Measurements from ENCODE around the gene TMEM253.
A peak's percentile ranks its signal among the peaks of the same experiment; 100 is the strongest.

TMEM253 gene

DNA sequence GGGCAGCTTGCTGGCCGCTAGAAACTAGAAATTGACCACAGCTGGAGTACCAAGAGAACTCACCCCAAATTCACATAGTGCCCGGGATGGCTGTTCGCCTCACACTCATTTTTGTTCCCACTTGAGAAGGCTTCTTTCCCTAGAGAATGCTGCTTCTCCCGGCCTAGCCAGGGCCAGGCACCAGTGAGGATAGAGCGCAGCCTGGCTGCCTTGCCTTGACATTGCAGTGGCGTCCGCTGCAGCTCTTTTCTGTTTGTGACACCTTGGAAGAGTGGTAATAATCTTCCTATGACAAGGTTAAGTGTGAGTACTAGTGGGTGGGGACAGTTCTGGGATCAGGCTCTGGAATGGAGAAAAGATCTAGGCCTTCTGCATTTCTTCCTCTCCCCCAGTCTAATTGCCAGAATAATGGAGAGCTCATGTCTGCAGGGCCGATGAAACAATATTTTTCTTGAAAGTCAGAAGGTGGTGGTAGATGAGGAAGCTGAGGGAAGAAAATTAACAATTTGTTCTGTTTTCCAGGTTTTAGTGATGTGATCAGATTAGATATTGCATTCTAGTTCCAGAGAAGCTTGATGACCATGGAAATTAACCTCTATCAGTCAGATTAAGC, 3.7 kb downstream of the TMEM253 start:
- peak; percentile 69 for DNase-seq (ENCODE audit: low read depth)

DNA sequence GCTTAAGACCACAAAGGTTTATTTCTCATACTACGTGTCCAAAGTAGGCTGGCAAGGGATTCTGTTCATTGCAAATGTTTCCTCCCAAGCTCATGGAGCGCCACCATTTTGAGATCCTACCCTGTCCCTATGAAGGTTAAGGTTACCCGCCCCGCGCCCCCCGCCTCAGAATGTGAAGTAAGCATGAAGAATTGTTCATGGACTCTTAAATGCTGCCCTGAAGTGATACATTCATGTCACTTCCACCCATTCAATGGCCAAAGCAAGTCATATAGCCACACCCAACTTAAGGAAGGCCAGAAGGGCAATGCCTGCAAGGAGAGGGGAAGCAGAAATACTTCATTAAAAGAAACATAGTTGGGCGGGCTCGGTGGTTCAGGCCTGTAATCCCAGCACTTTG, 4.2 kb downstream of the TMEM253 start:
- DNase-seq (ENCODE audit: low read depth): no peak

DNA sequence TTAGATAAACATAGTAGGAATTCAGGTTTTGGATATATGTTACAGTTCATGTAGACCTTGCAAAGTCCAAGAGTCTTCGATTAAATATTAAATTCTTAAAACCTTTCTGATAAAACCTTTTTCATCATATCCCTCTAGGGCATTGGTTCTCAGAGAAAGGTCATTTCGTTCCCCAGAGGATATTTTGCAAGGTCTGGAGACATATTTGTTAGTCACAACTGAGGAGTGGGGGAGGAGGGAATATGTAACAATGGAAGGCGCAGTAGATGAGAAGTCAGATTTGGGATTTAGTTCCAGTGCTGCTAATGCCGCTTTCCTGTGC, 5.3 kb downstream of the TMEM253 start:
- DNase-seq (ENCODE audit: low read depth): no peak

DNA sequence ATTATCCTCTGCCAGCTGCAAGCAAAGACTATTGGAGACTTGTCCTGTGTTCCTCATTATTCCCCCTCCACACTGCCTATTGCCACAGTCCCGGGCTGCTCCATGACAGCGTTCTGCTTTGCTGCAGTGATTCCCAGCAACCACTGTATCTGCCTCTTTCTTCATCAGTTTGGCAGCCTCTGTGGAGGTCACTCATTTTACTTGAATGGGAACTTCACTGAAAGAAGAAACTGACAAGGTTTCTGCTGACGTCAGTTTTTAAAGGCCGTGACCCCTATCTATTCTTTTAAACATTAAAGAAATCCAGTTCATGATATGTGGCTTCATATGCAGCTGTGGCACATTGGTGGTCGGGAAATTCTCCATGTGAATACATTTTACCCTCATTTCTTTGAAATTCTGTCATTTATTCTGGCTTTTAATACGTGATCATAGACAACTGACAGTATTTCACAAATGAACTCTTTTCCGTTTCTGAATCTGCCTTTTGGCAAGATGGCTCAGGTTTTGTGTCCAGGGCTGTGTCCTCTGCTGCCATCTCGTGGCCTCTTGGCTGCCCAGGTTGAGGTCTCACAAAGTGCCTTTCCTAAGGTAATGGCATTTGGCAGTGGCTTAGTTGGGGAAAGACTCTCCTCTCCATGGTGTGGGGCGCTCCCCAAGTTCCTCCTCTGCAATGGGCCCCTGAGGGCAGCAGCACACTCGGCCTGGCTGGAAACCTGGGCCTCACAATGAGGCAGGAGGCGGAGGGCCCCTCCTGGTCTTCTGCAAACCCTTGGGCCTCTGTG, 5.8 kb downstream of the TMEM253 start:
- peak; percentile 67 for DNase-seq (ENCODE audit: low read depth)

DNA sequence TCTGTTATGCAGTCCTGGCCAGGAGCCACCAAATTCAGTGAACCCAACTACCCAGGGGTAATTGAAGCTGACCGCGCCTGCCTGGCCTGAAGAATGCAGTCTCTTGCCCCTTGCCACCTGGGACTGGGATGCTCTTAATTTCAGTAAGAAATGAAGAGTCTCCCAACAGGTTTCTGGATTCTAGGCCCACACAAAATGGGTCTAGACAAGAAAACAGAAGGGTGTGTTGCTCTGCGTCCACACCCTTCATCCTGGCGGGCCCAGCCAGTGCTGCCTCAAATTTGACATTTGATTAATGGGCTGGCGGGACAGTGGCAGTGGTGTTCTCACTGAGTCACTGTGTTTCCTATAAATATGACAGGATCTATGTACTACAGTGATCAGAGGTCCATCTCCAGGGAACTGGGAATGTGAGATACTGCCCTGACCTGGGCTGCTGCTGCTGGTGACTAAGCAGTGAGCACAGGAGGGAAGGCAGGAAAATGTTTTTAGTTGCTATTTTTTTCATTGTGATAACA, 6.5 kb downstream of the TMEM253 start:
- no peak for DNase-seq (ENCODE audit: low read depth)

- no peak for DNase-seq (ENCODE audit: low read depth)
Measured at GRCh38 chr14:21108791-21109190, 7.9 kb downstream of the TMEM253 start.

DNA sequence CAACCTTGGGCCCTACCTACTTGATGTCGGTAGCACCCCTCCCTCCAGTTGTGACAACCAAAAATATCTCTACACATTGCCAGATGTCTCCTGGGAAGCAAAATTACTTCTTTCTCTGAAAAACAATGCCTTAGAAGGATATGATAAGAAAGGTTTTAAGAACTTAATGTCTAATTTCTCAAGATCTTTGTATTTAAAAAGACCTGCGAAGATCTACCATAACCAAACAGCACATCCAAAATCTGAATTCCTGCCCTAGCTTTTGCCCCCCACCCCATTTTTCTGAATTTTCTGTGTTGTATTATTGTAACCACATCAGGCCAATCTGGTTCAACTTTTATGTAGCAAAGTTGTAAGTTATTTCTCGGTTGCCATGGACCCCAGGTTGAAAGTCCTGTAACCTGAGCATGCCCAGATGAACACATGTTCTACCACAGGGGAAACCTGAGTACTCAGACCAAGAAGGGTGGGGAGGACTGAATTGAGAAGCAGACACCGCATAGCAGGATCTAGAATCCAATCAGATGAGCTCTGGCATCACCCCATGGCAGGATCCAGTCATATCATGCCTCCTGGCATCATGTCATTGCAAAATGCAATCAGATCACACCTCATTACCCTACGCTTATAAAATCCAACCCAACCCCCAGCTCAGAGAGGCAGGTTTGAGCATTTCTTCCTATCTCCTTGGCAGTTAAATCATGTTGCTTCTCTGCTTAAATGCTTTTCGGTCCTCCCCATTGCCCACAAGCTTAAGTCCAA, 8.7 kb downstream of the TMEM253 start:
- no peak for DNase-seq (ENCODE audit: low read depth)

DNA sequence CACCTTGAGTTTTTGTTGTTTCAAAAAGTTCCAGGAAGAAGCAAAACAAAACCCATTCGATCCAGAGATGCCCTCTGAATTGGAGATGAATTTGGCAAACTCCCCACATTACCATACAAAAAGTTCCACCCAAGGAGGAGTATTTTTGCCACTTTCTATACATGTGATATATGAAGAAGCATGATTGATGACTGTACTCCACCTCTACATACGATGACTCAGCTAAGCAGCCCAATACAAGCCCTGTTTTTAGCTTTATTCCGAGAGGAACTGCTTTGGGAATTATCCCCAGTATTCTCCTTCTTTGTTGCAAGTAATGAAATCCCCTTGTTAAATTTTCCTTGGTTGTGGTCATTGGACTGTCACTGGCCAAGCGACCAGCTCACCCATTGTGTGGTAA, 11.4 kb downstream of the TMEM253 start:
- DNase-seq (ENCODE audit: low read depth): no peak

DNA sequence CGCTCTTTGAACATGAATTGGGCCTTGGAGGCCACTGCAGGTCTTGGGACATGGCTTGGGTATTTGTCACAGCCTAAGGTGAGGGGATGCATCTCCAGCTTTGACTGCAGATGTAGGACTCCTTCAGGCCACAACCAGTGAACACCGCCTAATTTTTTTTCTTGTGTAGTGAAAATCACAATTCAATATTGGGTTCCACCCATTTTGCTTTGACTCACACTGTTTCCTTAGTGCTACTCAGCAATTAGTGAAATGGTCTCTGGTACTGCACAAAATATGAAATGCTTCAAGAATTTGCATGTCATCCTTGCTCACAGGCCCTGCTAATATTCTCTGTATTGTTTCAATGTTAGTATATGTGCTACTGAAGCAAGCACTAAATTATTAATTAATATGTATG, 12.5 kb downstream of the TMEM253 start:
- no peak for DNase-seq (ENCODE audit: low read depth)

- no peak for DNase-seq (ENCODE audit: low read depth)
Measured at GRCh38 chr14:21118933-21119332, 18.1 kb downstream of the TMEM253 start.

GRCh38 chr14:21120686-21121085, 19.8 kb downstream of the TMEM253 start:
- DNase-seq (ENCODE audit: low read depth): no peak

GRCh38 chr14:21121122-21121521, 20.3 kb downstream of the TMEM253 start:
- DNase-seq (ENCODE audit: low read depth): no peak

DNA sequence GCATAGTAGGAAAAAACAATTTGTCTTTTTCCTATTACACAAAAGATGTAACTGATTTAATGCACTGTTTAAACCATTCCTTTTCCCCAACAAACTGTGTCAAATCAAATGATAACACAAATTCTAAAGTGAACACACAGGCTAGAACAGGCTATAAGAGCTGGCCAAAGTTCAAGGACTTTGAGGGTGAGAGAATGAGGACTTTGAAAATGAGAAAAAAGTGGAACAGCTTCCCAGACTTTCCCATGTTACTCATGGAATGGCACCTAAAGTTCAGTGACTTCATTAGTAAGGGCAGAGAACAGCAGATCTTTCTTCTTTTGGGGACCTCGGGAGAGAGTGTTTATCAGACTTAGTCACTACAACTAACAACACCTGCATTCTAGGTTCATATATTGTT, 22.6 kb downstream of the TMEM253 start:
- no peak for DNase-seq (ENCODE audit: low read depth)

DNA sequence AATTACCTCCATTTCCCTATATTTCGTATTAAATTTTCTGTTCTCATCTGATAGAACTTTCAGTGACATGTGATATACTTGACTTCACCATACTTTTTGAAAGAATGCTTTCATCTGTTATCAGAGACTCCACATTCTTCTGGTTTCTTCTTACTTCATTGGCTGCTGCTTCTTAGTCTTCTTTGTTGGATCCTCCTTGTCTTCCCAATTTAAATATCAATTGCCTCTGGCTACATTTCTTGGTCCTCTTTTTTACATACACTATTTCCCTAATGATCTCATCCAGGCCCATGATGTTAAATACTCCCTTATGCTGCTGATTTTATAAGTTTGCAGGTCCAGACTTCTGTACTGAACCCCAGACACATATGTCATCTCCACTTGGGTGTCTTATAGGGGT, 33.0 kb downstream of the TMEM253 start:
- DNase-seq (ENCODE audit: low read depth): no peak

GRCh38 chr14:21136024-21136423, 35.2 kb downstream of the TMEM253 start:
- DNase-seq (ENCODE audit: low read depth): no peak

DNA sequence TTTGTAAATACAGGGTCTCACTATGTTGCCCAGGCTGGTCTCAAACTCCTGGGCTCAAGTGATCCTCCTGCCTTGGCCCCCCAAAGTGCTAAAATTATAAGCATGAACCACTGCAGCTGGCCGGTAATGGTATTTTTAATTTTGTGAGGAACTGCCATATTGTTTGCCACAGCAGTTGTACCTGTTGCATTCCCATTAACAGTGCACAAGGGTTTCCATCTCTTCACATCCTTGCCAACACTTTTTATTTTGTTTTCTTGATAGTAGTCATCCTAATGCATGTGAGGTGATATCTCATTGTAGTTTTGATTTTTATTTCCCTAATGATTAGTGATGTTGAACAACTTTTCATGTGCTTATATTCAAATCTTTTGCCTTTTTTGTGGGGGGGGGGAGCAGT, 41.5 kb downstream of the TMEM253 start:
- no peak for DNase-seq (ENCODE audit: low read depth)

- no peak for DNase-seq (ENCODE audit: low read depth)
Measured at GRCh38 chr14:21145437-21145836, 44.6 kb downstream of the TMEM253 start.

DNA sequence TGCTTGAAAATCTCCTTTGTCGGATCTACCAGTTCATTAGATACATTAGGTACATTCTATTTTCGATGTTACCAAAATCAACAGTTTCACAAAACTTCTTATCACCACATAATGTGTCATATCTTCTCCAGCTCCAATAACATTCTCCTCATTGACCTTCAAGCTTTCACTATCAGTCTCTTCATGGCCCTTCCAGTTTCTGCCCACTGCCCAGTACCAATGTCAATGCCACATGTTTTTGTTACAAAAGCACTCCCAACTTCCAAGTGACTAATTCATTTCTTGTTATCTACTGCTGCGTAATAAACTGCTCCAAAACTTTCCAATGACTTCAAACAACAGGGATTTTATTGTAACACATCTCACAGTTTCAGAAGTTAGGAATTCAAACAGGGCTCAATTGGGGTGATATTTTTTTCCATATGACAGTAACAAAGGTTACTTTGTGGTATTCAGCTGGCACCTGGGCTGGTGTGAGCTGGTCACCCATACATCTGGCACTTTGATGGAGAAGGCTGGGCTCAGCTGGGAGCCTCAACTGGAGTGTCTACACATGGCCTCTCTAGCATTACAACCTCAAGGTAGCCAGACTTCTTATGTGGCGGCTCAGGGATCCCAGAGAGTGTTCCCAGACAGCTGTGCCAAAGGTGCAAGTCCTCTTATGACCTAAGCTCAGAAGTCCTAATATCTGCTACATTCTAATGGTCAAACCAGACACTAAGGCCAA, 48.9 kb downstream of the TMEM253 start:
- DNase-seq (ENCODE audit: low read depth): no peak

Data from fibroblast of the conjunctiva (primary cell).